Tibial nerve (tissue), 4 donors: ENCODE measurements around the gene KLRF2. TPM values are rescaled to one million over a fixed set of nuclear protein-coding genes. Genes with fewer than 3 reads are reported as not detected.

Experiments
- DNase-seq, 2 donors: peaks; one replicate each; pipeline ENCODE4 v3.0.0-alpha.2; 2019; ENCODE audit warnings: low spot score in 2 of 2
- H3K27ac ChIP-seq, 4 donors: fragments of 200-600 bp; sonication (generic) in 3 of 4; one replicate each; pipeline ENCODE4 v1.5.1; 2017 to 2019; ENCODE audit warnings: mild to moderate bottlenecking in 1 of 4
- H3K27me3 ChIP-seq, 2 donors: fragments of 200-600 bp; sonication (generic) in 1 of 2; one replicate each; pipeline versions ENCODE4 v1.5.1 to v1.6.0; 2017 to 2019
- H3K36me3 ChIP-seq, 3 donors: fragments of 200-600 bp; sonication (generic); one replicate each; pipeline ENCODE4 v1.5.1; 2018 to 2019
- H3K4me1 ChIP-seq, 4 donors: fragments of 200-600 bp; sonication (generic) in 3 of 4; one replicate each; pipeline ENCODE4 v1.5.1; 2017 to 2019
- H3K4me3 ChIP-seq, 4 donors: fragments of 200-600 bp; sonication (generic) in 3 of 4; one replicate each; pipeline ENCODE4 v1.5.1; 2017 to 2019; ENCODE audit warnings: mild to moderate bottlenecking in 1 of 4, moderate library complexity in 1 of 4
- H3K9me3 ChIP-seq, 4 donors: fragments of 200-600 bp; sonication (generic) in 3 of 4; one replicate each; pipeline ENCODE4 v1.5.1; 2017 to 2019
- EP300 ChIP-seq, 2 donors: sonication (generic); formaldehyde crosslinking; IDR thresholded peaks; one replicate each; pipeline ENCODE4 v1.6.1; 2017; ENCODE audit warnings: antibody characterized with exemption in 2 of 2, mild to moderate bottlenecking in 1 of 2
- POLR2A ChIP-seq, 2 donors: fragments of 450-650 bp; IDR thresholded peaks; one replicate each; pipeline ENCODE4 v1.6.1; 2017; ENCODE audit warnings: antibody characterized with exemption in 2 of 2, mild to moderate bottlenecking in 2 of 2, moderate library complexity in 2 of 2
- WGBS, 2 donors: methylation state at CpG; one replicate each; pipeline ENCODE4 v1.1.5; 2018; 5-methylcytosine and 5-hydroxymethylcytosine counted together
- total RNA-seq, 4 donors: library from RNA; depleted of rRNA; stranded (reverse); fragments of >200 nt; gene quantifications; one replicate each; pipeline ENCODE4 v1.1.0, GENCODE V29; 2016
- TF ChIP-seq, protein P1 (sequence below), 5 experiments: fragments of 200-600 bp in 3 of 5; fragments of 450-650 bp in 2 of 5; sonication (generic) in 3 of 5; IDR thresholded peaks; one replicate each; pipeline ENCODE4 v1.5.1; 2016 to 2019; ENCODE audit warnings: antibody characterized with exemption in 5 of 5, mild to moderate bottlenecking in 3 of 5, moderate library complexity in 2 of 5

KLRF2 gene
- total RNA-seq, 4 donors from 2014 or later: not detected

GRCh38 chr12:9932270-9932669, 51.0 kb downstream of the KLRF2 start, which contains the start of gene CLEC2A:
CLEC2A (minus strand) TSS chr12:9932370; CDS start chr12:9932329, 41 bp downstream.
- no peak within 1 kb of the TSS for H3K27ac ChIP-seq
- TF ChIP-seq EP300 (IDR thresholded peaks at IDR 0.05) (no peak), POLR2A (IDR thresholded peaks at IDR 0.05) (no peak)
- TF ChIP-seq, protein P1, sequence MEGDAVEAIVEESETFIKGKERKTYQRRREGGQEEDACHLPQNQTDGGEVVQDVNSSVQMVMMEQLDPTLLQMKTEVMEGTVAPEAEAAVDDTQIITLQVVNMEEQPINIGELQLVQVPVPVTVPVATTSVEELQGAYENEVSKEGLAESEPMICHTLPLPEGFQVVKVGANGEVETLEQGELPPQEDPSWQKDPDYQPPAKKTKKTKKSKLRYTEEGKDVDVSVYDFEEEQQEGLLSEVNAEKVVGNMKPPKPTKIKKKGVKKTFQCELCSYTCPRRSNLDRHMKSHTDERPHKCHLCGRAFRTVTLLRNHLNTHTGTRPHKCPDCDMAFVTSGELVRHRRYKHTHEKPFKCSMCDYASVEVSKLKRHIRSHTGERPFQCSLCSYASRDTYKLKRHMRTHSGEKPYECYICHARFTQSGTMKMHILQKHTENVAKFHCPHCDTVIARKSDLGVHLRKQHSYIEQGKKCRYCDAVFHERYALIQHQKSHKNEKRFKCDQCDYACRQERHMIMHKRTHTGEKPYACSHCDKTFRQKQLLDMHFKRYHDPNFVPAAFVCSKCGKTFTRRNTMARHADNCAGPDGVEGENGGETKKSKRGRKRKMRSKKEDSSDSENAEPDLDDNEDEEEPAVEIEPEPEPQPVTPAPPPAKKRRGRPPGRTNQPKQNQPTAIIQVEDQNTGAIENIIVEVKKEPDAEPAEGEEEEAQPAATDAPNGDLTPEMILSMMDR (IDR thresholded peaks at IDR 0.05): no peak
- H3K27me3 ChIP-seq: no peaks in the 10 kb centered on the region
- 87 to 90% methylated on average over 6 of the region's 6 CpGs for WGBS, 2 donors
- no peak for DNase-seq
- H3K4me1 ChIP-seq: no peaks in the 10 kb centered on the region
- H3K36me3 ChIP-seq: no peaks in the 10 kb centered on the region
- no peak within 1 kb of the TSS for H3K4me3 ChIP-seq
- H3K9me3 ChIP-seq: no peaks in the 10 kb centered on the region

DNA sequence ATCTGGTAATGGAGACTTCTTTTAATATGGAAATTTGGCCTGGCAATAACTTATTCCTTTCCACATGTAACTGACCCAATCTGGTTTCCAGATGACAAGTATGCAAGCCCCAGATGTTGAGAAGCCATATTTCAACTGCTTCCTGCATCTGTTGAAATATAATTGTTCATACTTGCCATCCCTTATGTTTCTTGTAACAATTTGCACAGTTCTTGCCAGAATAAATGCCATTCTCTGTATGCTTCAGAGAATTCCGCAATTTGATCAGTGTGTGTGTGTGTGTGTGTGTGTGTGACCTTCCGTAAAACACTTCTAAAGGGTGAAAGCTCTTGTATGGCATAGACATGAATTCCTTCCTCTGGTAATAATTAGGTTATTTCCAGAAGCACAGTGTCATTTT, 52.7 kb downstream of the KLRF2 start:
- H3K4me1 ChIP-seq: no peaks in the 10 kb centered on the region
- 58 to 65% methylated on average over 2 of the region's 2 CpGs for WGBS, 2 donors
- H3K36me3 ChIP-seq: no peaks in the 10 kb centered on the region
- H3K4me3 ChIP-seq: no peak overlapping the region
- H3K27me3 ChIP-seq: no peaks in the 10 kb centered on the region
- no peak overlapping the region for H3K27ac ChIP-seq
- no peaks in the 10 kb centered on the region for H3K9me3 ChIP-seq
- no peak for TF ChIP-seq POLR2A (IDR thresholded peaks at IDR 0.05)
- no peak for TF ChIP-seq EP300 (IDR thresholded peaks at IDR 0.05)
- TF ChIP-seq, protein P1 (IDR thresholded peaks at IDR 0.05): no peak
- DNase-seq: no peak

DNA sequence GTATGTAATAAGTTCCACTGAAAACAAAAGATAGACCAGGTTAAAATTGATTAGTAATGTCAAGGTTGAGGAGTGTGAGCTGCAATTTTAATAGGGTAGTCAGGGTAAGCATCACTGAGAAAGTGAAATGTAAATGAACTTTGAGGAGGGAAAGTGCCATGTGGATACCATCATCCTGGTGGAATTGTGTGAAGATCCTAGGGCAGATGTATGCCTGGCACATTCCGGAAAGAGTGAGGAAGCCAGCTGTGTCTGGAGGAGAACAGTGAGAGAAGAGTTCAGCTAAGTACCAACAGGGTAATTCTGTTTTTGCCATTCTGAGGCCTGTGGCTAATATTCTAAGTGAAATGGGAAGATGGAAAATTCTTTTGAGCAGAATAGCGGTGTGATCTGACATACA, 53.7 kb downstream of the KLRF2 start:
- Histone ChIP-seq H3K9me3 (no peaks in the 10 kb centered on the region), H3K27ac (no peak overlapping the region), H3K36me3 (no peaks in the 10 kb centered on the region), H3K4me1 (no peaks in the 10 kb centered on the region), H3K4me3 (no peak overlapping the region), H3K27me3 (no peaks in the 10 kb centered on the region)
- TF ChIP-seq POLR2A (IDR thresholded peaks at IDR 0.05): no peak
- TF ChIP-seq, protein P1 (IDR thresholded peaks at IDR 0.05): no peak
- TF ChIP-seq EP300 (IDR thresholded peaks at IDR 0.05): no peak
- 91% methylated on average over 2 of the region's 2 CpGs for WGBS, 2 donors
- DNase-seq: no peak

DNA sequence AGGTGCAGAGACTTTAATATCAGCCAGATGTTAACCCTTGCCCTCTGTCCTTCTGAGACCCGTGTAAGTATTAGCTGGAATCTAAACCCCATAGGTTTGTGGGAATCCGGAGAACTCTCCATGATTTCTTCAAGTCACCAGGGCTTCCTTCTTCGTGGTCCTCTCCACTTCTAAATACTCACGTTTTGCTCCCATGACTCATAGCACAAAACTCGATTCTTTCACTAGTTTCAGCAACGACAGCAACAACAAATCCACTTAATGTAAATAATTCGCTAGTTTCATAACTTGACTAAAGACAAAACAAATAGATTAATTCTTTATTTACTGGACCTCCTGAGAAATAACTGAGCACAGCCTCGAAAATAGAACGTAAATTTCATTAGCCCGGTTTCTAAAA, 55.3 kb downstream of the KLRF2 start:
- no peaks in the 10 kb centered on the region for H3K9me3 ChIP-seq
- no peak for DNase-seq
- H3K36me3 ChIP-seq: no peaks in the 10 kb centered on the region
- WGBS, 2 donors: 48 to 61% methylated on average over 10 of the region's 10 CpGs
- H3K4me3 ChIP-seq: no peak overlapping the region
- no peaks in the 10 kb centered on the region for H3K4me1 ChIP-seq
- H3K27ac ChIP-seq: no peak overlapping the region
- H3K27me3 ChIP-seq: no peaks in the 10 kb centered on the region
- TF ChIP-seq EP300 (IDR thresholded peaks at IDR 0.05): no peak
- TF ChIP-seq, protein P1 (IDR thresholded peaks at IDR 0.05): no peak
- no peak for TF ChIP-seq POLR2A (IDR thresholded peaks at IDR 0.05)

DNA sequence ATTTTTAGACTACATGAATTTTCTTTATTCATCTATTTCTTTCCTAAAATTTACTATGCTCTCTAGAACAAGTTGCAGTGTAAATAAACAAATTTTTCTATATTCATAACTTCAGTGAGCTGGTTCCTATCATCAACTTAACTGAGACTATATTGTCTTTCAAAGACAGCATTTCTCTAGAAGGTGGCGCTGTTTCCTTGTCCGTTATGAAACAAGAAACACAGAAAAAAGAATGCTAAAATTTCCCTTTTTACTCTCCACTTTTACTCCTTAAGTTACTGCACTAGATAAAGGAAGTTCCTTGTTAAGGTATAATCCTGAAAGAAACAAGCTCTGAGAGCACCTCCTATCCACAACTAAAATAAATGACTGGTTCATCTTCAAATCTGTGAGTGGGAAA, 59.1 kb downstream of the KLRF2 start:
- Histone ChIP-seq H3K36me3 (no peaks in the 10 kb centered on the region), H3K9me3 (no peaks in the 10 kb centered on the region), H3K4me1 (no peaks in the 10 kb centered on the region), H3K27ac (no peak overlapping the region), H3K27me3 (no peaks in the 10 kb centered on the region), H3K4me3 (no peak overlapping the region)
- 35 to 37% methylated on average over 2 of the region's 2 CpGs for WGBS, 2 donors
- no peak for TF ChIP-seq POLR2A (IDR thresholded peaks at IDR 0.05)
- TF ChIP-seq, protein P1 (IDR thresholded peaks at IDR 0.05): peak in 1 of 5 experiments; percentile 8
- DNase-seq: no peak
